Activated T-helper 1 cell treated with anti-CD3 and anti-CD28 coated beads, Interleukin-12 subunit alpha, Interleukin-12 subunit beta, Interleukin-2, Interleukin-4 antibody, amounts not matched to agents 30 ng/mL and 10 ng/mL and 1 ng/mL, durations not matched to agents 14 hours and 24 hours and 36 hours (primary cell): Measurements from ENCODE around the gene ASXL2. TPM values are rescaled to one million over a fixed set of nuclear protein-coding genes. Genes with fewer than 3 reads are reported as not detected.
"Not testable (repeated sequence)": the region's sequence is repeated elsewhere in the genome, so short reads cannot be mapped to it uniquely, and the experiment has no call there.

Experiments used
- DNase-seq: peaks from one replicate; pipeline ENCODE4 v3.0.0; 2021; ENCODE audit warnings: low spot score
- H3K27ac Mint-ChIP-seq: one replicate; pipeline ENCODE4 v1.8.0; 2021; ENCODE audit warnings: mild to moderate bottlenecking, mixed read lengths
- H3K27me3 Mint-ChIP-seq: one replicate; pipeline ENCODE4 v1.8.0; 2022; ENCODE audit warnings: mild to moderate bottlenecking, moderate library complexity, mixed read lengths; ENCODE audit not compliant: insufficient read depth
- H3K36me3 Mint-ChIP-seq: one replicate; pipeline ENCODE4 v1.8.0; 2021; ENCODE audit warnings: low read depth, mixed read lengths
- H3K4me1 Mint-ChIP-seq: one replicate; pipeline ENCODE4 v1.8.0; 2021; ENCODE audit warnings: low read depth, mixed read lengths
- H3K4me3 Mint-ChIP-seq: one replicate; pipeline ENCODE4 v1.8.0; 2021; ENCODE audit warnings: mild to moderate bottlenecking, moderate library complexity, mixed read lengths
- H3K9me3 Mint-ChIP-seq: one replicate; pipeline ENCODE4 v1.8.0; 2021; ENCODE audit warnings: mixed read lengths
- intact Hi-C: fragments of 100-400 bp; cut with micrococcal nuclease; formaldehyde crosslinking; loops from one replicate; pipeline ENCODE4 v1.15.1; 2024
- total RNA-seq: library from RNA; stranded (reverse); gene quantifications from 2 replicates; pipeline ENCODE4 v1.2.3, GENCODE V29; 2022

Gene ASXL2
- total RNA-seq, 1 donor from 2014 or later, result 48.9 TPM

DNA sequence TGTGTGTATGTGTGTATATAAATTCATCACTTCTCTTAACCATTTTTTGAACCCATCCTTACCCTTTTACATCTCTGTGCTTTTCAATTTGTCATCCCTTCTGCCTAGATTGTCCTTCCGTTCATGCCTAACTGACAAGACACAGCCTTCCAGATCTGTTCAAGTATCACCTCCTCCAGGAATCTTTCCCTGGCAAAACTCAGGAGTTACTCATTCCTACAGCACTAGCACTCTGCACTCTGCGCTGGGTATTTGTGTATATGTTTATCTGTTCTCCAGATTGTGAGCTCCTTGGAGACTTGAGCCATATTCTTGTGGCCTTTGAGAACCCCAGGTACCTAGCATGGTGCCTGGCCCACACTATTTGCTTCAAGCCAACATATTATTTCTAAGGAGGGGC, 26.8 kb upstream of the ASXL2 start:
- no peak overlapping the region for H3K27ac Mint-ChIP-seq
- no peak overlapping the region for H3K4me3 Mint-ChIP-seq
- H3K9me3 Mint-ChIP-seq, result no peaks in the 10 kb centered on the region
- peaks cover 2% of the 10 kb centered on the region for H3K27me3 Mint-ChIP-seq
- no peaks in the 10 kb centered on the region for H3K36me3 Mint-ChIP-seq
- intact Hi-C loops, result no loop called here
- H3K4me1 Mint-ChIP-seq, result no peaks in the 10 kb centered on the region
- no peak for DNase-seq

- Mint-ChIP-seq H3K27ac (no peak overlapping the region), H3K27me3 (peaks cover 2% of the 10 kb centered on the region), H3K36me3 (no peaks in the 10 kb centered on the region), H3K9me3 (no peaks in the 10 kb centered on the region), H3K4me3 (no peak overlapping the region), H3K4me1 (no peaks in the 10 kb centered on the region)
- no peak for DNase-seq
- intact Hi-C loops, result no loop called here
Measured at GRCh38 chr2:25903216-25903776, 25.0 kb upstream of the ASXL2 start.

DNA sequence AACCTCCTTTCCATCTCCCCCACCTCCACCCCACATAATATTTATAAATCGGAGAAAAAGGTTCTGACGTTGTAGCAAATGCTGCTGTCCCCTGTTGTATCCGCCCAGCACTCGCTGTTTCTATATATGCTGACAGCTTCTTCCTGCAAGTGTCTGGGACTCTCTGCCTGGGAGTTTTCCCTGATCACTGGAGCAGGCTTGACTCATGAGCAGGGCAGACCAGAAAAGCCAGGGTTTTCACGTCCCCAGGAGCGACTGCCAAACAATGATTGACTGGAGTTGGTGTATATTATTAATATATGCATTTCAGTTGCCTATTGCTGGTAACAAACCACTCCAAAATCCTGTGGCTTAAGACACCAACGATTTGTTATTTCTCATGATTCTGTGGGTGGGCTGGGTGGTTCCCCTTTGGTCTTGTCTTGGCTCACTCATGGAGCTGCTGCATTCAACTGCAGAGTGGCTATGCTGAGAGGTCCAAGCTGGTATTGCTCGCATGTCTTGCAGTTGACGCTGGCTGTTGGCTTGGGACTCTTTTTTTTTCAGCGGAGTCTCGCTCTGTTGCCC, 21.2 kb upstream of the ASXL2 start:
- intact Hi-C loops, result no loop called here
- H3K4me1 Mint-ChIP-seq, result no peaks in the 10 kb centered on the region
- no peaks in the 10 kb centered on the region for H3K27me3 Mint-ChIP-seq
- H3K27ac Mint-ChIP-seq, result no peak overlapping the region
- no peak for DNase-seq
- H3K9me3 Mint-ChIP-seq, result no peaks in the 10 kb centered on the region
- H3K4me3 Mint-ChIP-seq, result no peak overlapping the region
- H3K36me3 Mint-ChIP-seq, result no peaks in the 10 kb centered on the region

GRCh38 chr2:25897506-25897905, 19.2 kb upstream of the ASXL2 start:
- Mint-ChIP-seq H3K4me1 (no peaks in the 10 kb centered on the region), H3K36me3 (no peaks in the 10 kb centered on the region), H3K9me3 (no peaks in the 10 kb centered on the region), H3K4me3 (no peak overlapping the region), H3K27me3 (peaks cover 1% of the 10 kb centered on the region), H3K27ac (no peak overlapping the region)
- no peak for DNase-seq
- intact Hi-C loops, result no loop called here

GRCh38 chr2:25896308-25896707, 18.0 kb upstream of the ASXL2 start:
- DNase-seq, intact Hi-C loops, H3K36me3 Mint-ChIP-seq, H3K27ac Mint-ChIP-seq, H3K27me3 Mint-ChIP-seq, H3K4me3 Mint-ChIP-seq, H3K4me1 Mint-ChIP-seq, H3K9me3 Mint-ChIP-seq: not testable (repeated sequence)

GRCh38 chr2:25895610-25896009, 17.3 kb upstream of the ASXL2 start:
- no peaks in the 10 kb centered on the region for H3K36me3 Mint-ChIP-seq
- DNase-seq, result no peak
- H3K4me3 Mint-ChIP-seq, result no peak overlapping the region
- no peak overlapping the region for H3K27ac Mint-ChIP-seq
- no peaks in the 10 kb centered on the region for H3K9me3 Mint-ChIP-seq
- H3K27me3 Mint-ChIP-seq, result peaks cover 1% of the 10 kb centered on the region
- intact Hi-C loops, result no loop called here
- no peaks in the 10 kb centered on the region for H3K4me1 Mint-ChIP-seq

- DNase-seq, result no peak
- no peaks in the 10 kb centered on the region for H3K9me3 Mint-ChIP-seq
- H3K27me3 Mint-ChIP-seq, result peaks cover 1% of the 10 kb centered on the region
- intact Hi-C loops, result no loop called here
- H3K4me3 Mint-ChIP-seq, result no peak overlapping the region
- no peaks in the 10 kb centered on the region for H3K36me3 Mint-ChIP-seq
- no peak overlapping the region for H3K27ac Mint-ChIP-seq
- H3K4me1 Mint-ChIP-seq, result no peaks in the 10 kb centered on the region
Measured at GRCh38 chr2:25895018-25895417, 16.7 kb upstream of the ASXL2 start.

DNA sequence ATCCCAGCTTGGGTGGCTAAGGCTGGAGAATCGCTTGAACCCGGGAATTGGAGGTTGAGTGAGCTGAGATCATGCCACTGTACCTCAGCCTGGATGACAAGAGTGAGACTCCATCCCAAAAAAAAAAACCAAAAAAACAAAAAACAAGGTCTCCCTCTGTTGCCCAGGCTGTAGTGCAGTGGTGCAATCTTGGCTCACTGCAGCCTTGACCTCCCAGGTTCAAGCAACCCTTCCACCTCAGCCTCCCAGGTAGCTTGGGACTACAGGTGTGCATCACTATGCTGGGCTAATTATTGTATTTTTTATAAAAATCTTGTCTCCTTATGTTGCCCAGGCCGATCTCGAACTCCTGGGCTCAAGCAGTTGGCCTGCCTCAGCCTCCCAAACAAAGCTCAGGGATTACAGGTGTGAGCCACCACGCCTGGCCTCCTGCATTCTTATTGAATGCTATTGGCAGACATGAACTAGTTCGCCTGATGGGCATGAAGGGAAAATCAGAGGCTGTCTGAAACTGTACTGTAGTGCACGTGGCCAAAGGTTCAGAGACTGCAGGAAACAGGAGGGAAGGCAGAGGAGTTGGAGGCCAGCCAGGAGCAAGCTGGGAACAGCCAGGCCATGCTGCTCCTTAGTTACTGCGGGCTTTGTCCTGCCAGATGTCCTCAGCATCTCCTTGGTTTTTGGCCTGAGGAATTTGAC, 16.0 kb upstream of the ASXL2 start:
- H3K4me1 Mint-ChIP-seq, result no peaks in the 10 kb centered on the region
- H3K27ac Mint-ChIP-seq, result no peak overlapping the region
- intact Hi-C loops, result no loop called here
- no peak for DNase-seq
- no peak overlapping the region for H3K4me3 Mint-ChIP-seq
- H3K9me3 Mint-ChIP-seq, result no peaks in the 10 kb centered on the region
- no peaks in the 10 kb centered on the region for H3K36me3 Mint-ChIP-seq
- peaks cover 1% of the 10 kb centered on the region for H3K27me3 Mint-ChIP-seq

DNA sequence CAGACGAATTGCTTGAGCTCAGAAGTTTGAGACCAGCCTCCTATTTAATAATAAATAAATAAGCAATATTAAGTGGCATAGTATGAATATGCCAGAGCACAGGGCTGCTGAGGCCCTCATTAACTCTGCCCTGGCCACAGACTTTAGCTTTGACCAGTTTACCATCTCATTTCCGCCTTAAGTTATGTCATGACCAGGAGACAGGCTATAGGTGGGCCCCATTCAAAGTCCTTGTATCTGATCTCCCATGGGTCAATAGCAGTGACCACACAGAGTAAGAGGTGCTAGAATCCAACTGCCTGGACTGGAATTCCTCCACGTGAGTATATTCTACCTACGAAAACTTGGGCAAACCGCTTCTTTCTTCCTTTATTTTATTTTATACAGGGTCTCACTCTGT, 13.4 kb upstream of the ASXL2 start:
- H3K4me1 Mint-ChIP-seq, result no peaks in the 10 kb centered on the region

GRCh38 chr2:25887624-25888242, 9.4 kb upstream of the ASXL2 start:
- no peaks in the 10 kb centered on the region for H3K36me3 Mint-ChIP-seq
- peaks cover 11% of the 10 kb centered on the region for H3K27me3 Mint-ChIP-seq
- no peak overlapping the region for H3K27ac Mint-ChIP-seq
- H3K9me3 Mint-ChIP-seq, result no peaks in the 10 kb centered on the region
- intact Hi-C loops, result no loop called here
- H3K4me3 Mint-ChIP-seq, result no peak overlapping the region
- DNase-seq, result no peak
- peaks cover 6% of the 10 kb centered on the region for H3K4me1 Mint-ChIP-seq

More for the DNA sequence above, 13.4 kb upstream of the ASXL2 start:
- DNase-seq, result no peak
- no peak overlapping the region for H3K27ac Mint-ChIP-seq
- H3K27me3 Mint-ChIP-seq, result peaks cover 4% of the 10 kb centered on the region
- H3K9me3 Mint-ChIP-seq, result no peaks in the 10 kb centered on the region
- no peaks in the 10 kb centered on the region for H3K36me3 Mint-ChIP-seq
- no peak overlapping the region for H3K4me3 Mint-ChIP-seq
- intact Hi-C loops, result no loop called here

GRCh38 chr2:25885933-25886332, 7.6 kb upstream of the ASXL2 start:
- no peaks in the 10 kb centered on the region for H3K36me3 Mint-ChIP-seq
- no peak for DNase-seq
- no peaks in the 10 kb centered on the region for H3K9me3 Mint-ChIP-seq
- H3K27me3 Mint-ChIP-seq, result peaks cover 16% of the 10 kb centered on the region
- H3K27ac Mint-ChIP-seq, result no peak overlapping the region
- H3K4me1 Mint-ChIP-seq, result peaks cover 9% of the 10 kb centered on the region
- H3K4me3 Mint-ChIP-seq, result no peak overlapping the region
- intact Hi-C loops, result no loop called here

GRCh38 chr2:25881764-25882163, 3.5 kb upstream of the ASXL2 start:
- Mint-ChIP-seq H3K4me1 (peaks cover 33% of the 10 kb centered on the region), H3K9me3 (no peaks in the 10 kb centered on the region), H3K36me3 (peaks cover 4% of the 10 kb centered on the region), H3K27me3 (peaks cover 13% of the 10 kb centered on the region), H3K27ac (no peak overlapping the region), H3K4me3 (no peak overlapping the region)
- DNase-seq, result no peak
- intact Hi-C loops, result no loop called here

DNA sequence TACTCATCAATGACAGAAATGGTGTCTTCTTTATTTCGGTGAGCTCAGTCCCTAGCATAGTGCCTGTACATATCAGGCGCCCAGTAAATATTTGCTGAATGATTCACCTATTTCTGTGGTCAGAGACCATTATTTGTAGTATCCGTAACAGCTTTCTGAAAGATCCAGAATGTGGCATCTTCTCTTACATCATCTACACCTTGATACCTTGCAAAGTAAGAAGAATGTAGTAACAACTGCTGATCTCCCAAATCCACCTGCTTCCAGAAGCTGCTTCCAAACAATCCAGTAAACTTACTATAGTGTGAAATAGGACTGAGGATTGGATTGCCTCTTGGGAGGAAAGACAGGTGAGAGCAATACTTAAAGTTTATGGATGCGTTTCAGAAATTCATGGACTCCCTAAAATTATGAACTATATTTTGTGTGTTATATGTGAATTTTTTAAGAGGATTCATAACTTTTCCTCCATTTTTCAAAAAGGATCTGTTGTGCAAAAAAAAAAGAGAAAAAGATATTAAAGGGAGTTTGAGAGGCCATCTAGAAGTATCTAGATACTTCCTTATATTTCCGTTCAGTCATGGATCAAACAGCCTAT, 945 bp upstream of the ASXL2 start:
- Mint-ChIP-seq H3K4me1 (peaks cover 51% of the 10 kb centered on the region), H3K4me3 (peak overlapping the region; percentile 90)
- intact Hi-C loops, result loop anchor here (2.0 to 5.0 kb wide), 6 partner anchors 14 to 1478 kb away; partner anchors contain the start of genes ADGRF3, DNAJC27, GTF3C2 and NCOA1

More for the DNA sequence above, 945 bp upstream of the ASXL2 start:
- H3K27me3 Mint-ChIP-seq, result peaks cover 5% of the 10 kb centered on the region
- peaks cover 13% of the 10 kb centered on the region for H3K36me3 Mint-ChIP-seq
- H3K9me3 Mint-ChIP-seq, result no peaks in the 10 kb centered on the region
- no peak for DNase-seq
- H3K27ac Mint-ChIP-seq, result peak overlapping the region; percentile 96
